Mesothelial cell of epicardium (in vitro differentiated cells): ENCODE measurements around the gene FNDC1. TPM values are rescaled to one million over a fixed set of nuclear protein-coding genes. Genes with fewer than 3 reads are reported as not detected.
A peak's percentile ranks its signal among the peaks of the same experiment; 100 is the strongest.
"Not testable (repeated sequence)": the region's sequence is repeated elsewhere in the genome, so short reads cannot be mapped to it uniquely, and the experiment has no call there.

Source experiments
- DNase-seq, 2 experiments: peaks; one replicate each; pipeline ENCODE4 v3.0.0; 2021; ENCODE audit warnings: low spot score in 2 of 2; ENCODE audit not compliant: unreplicated experiment in 2 of 2
- H3K27ac Mint-ChIP-seq: 2 replicates; pipeline ENCODE4 v1.8.0; 2021; ENCODE audit warnings: mixed read lengths
- H3K27me3 Mint-ChIP-seq: 2 replicates; pipeline ENCODE4 v1.8.0; 2021; ENCODE audit warnings: low read depth, mixed read lengths
- H3K36me3 Mint-ChIP-seq: 2 replicates; pipeline ENCODE4 v1.8.0; 2021; ENCODE audit warnings: mixed read lengths
- H3K4me1 Mint-ChIP-seq: 2 replicates; pipeline ENCODE4 v1.8.0; 2021; ENCODE audit warnings: mixed read lengths
- H3K4me3 Mint-ChIP-seq: 2 replicates; pipeline ENCODE4 v1.8.0; 2021; ENCODE audit warnings: mild to moderate bottlenecking, moderate library complexity, mixed read lengths
- H3K9me3 Mint-ChIP-seq: 2 replicates; pipeline ENCODE4 v1.8.0; 2021; ENCODE audit warnings: mixed read lengths
- CTCF ChIP-seq: fragments of 200-600 bp; sonication (generic); IDR thresholded peaks from one replicate; pipeline ENCODE4 v1.5.0; 2021; ENCODE audit warnings: antibody characterized with exemption; ENCODE audit not compliant: unreplicated experiment
- total RNA-seq: library from RNA; stranded (reverse); gene quantifications from 3 replicates; pipeline ENCODE4 v1.2.1, GENCODE V29; 2021

FNDC1 gene
- total RNA-seq = 0.31 to 0.40 TPM (median 0.34 TPM) in 3 replicates

- peaks cover 94% of the 10 kb centered on the region for H3K27me3 Mint-ChIP-seq
- no peaks in the 10 kb centered on the region for H3K36me3 Mint-ChIP-seq
- H3K4me1 Mint-ChIP-seq = peaks cover 18% of the 10 kb centered on the region
- no peak for TF ChIP-seq CTCF
- H3K27ac Mint-ChIP-seq = no peak within 1 kb of the TSS
- DNase-seq = peak in 1 of 2 experiments; percentile 68
- H3K9me3 Mint-ChIP-seq = no peaks in the 10 kb centered on the region
- H3K4me3 Mint-ChIP-seq = peak within 1 kb of the TSS; percentile 61
These were observed at the start of gene FNDC1 for GRCh38 chr6:159169193-159169555. Gene FNDC1, plus strand, starts transcription at chr6:159169400. Its CDS starts 197 bp downstream, at chr6:159169597.

GRCh38 chr6:159119791-159120190 lies 49.4 kb upstream of the FNDC1 start:
- H3K4me3 Mint-ChIP-seq = no peak overlapping the region
- TF ChIP-seq CTCF = no peak
- H3K27me3 Mint-ChIP-seq = peaks cover 16% of the 10 kb centered on the region
- no peaks in the 10 kb centered on the region for H3K9me3 Mint-ChIP-seq
- H3K36me3 Mint-ChIP-seq = no peaks in the 10 kb centered on the region
- no peaks in the 10 kb centered on the region for H3K4me1 Mint-ChIP-seq
- no peak for DNase-seq
- H3K27ac Mint-ChIP-seq = no peak overlapping the region

GRCh38 chr6:159121486-159121885 lies 47.7 kb upstream of the FNDC1 start:
- no peak overlapping the region for H3K27ac Mint-ChIP-seq
- peaks cover 16% of the 10 kb centered on the region for H3K27me3 Mint-ChIP-seq
- TF ChIP-seq CTCF = no peak

GRCh38 chr6:159122453-159122852 lies 46.7 kb upstream of the FNDC1 start:
- no peaks in the 10 kb centered on the region for H3K4me1 Mint-ChIP-seq
- no peak overlapping the region for H3K4me3 Mint-ChIP-seq
- no peak for DNase-seq
- H3K9me3 Mint-ChIP-seq = no peaks in the 10 kb centered on the region
- peaks cover 17% of the 10 kb centered on the region for H3K27me3 Mint-ChIP-seq
- H3K36me3 Mint-ChIP-seq = no peaks in the 10 kb centered on the region
- no peak for TF ChIP-seq CTCF
- H3K27ac Mint-ChIP-seq = no peak overlapping the region

More at GRCh38 chr6:159121486-159121885, 47.7 kb upstream of the FNDC1 start:
- no peaks in the 10 kb centered on the region for H3K9me3 Mint-ChIP-seq
- no peak overlapping the region for H3K4me3 Mint-ChIP-seq
- no peaks in the 10 kb centered on the region for H3K36me3 Mint-ChIP-seq
- H3K4me1 Mint-ChIP-seq = no peaks in the 10 kb centered on the region
- no peak for DNase-seq

GRCh38 chr6:159123831-159124230 lies 45.4 kb upstream of the FNDC1 start:
- peaks cover 17% of the 10 kb centered on the region for H3K27me3 Mint-ChIP-seq
- not testable (repeated sequence) for H3K36me3 Mint-ChIP-seq, H3K4me1 Mint-ChIP-seq, H3K4me3 Mint-ChIP-seq, H3K27ac Mint-ChIP-seq, DNase-seq, H3K9me3 Mint-ChIP-seq

GRCh38 chr6:159125014-159125609 lies 44.1 kb upstream of the FNDC1 start:
- TF ChIP-seq CTCF = no peak
- no peak overlapping the region for H3K4me3 Mint-ChIP-seq
- H3K27ac Mint-ChIP-seq = no peak overlapping the region
- peaks cover 17% of the 10 kb centered on the region for H3K27me3 Mint-ChIP-seq
- H3K9me3 Mint-ChIP-seq = no peaks in the 10 kb centered on the region
- no peaks in the 10 kb centered on the region for H3K36me3 Mint-ChIP-seq
- no peak for DNase-seq
- no peaks in the 10 kb centered on the region for H3K4me1 Mint-ChIP-seq
